Activated CD4-positive, alpha-beta T cell treated with anti-CD3 and anti-CD28 coated beads, Interleukin-2, amount 50 U/mL, for 1 hour (primary cell): Measurements from ENCODE around the gene IDUA.
"Not testable (repeated sequence)": the region's sequence is repeated elsewhere in the genome, so short reads cannot be mapped to it uniquely, and the experiment has no call there.

Source experiments
- DNase-seq: peaks from one replicate; pipeline ENCODE4 v3.0.0-alpha.2; 2020

IDUA gene

GRCh38 chr4:1047976-1048772, 61.3 kb downstream of the IDUA start:
- no peak for DNase-seq

DNA sequence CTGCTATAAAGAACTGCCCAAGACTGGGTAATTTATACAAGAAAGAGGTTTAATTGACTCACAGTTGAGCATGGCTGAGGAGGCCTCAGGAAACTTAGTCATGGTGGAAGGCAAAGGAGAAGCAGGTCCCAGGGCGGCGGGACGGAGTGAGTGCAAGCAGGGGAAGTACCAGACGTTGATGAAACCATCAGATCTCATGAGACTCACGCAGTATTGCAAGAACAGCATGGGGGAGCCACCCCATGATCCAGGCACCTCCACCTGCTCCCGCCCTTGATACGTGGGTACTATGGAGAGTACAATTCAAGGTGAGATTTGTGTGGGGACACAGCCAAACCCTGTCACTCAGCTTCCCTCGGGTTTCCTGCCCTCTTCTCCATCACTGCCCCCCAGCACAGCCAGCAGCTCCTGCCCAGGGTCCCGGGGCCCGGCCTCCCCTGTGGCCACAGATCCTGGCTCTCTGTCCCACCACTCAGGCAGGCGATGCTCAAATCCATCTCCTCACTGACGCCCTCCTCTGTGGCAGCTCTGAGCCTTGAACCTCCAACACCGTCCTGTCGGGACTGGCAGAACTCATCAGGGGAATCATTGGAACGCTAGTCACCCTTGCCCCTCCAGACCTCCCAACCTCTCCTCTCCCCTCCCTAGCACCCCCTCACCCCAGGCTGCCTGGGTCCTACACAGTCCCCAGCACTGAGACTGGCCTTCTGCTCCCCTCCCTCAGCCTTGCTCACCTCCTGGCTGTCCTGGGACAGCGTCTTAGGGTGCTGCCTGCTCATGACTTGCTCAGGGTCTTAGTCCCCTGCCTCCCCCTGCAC, 62.1 kb downstream of the IDUA start:
- DNase-seq: no peak

DNA sequence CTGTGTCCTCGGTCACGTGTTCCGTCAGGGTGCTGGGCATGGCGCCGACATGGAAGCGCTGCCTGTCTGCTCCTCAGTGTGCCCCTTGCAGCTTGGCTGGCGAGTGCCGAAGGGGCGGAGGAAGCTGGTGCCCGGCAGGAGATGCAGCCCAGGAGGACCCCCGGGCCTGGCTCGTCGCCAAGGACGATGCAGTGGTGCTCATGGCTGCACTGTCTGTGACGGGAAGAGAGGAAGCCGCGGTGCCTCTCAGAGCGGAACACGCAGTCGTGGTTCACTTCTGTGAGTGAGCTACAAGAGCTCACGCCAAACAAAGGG, 62.7 kb downstream of the IDUA start:
- DNase-seq: no peak

DNA sequence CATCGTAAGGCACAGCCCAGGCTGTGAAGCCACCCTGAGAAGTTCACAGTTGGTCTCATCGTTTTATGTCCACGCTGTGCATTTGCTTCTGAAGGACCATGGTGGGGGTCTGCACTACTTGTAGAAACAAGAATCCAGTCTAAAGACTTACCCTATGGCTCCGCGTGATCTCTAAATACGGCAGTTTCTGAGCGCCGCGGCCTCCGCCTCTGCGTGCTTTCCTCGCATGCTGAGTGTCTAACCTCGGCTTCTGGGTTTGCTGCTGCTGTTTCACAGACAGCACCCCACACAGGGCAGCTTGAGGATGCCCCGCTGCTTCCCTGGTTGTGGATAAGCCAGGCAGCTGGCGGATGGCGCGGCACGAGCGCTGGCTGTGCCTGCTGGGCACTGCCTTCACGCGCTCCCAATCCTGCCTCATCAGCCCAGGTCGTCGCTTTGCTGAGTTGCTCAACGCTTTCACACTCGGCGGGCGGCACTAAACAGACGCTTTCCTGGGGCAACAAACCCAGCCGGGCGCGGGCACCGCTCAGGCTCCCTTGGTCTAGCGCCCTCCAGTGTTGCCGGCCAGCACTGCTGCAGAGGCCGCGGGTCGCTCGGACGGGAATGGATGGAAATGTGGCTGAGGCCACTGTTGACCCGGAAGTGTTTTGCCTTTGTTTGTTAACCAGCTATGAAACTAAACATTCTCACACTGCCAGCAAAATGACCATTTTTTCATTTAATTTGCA, 63.8 kb downstream of the IDUA start:
- DNase-seq: no peak

DNA sequence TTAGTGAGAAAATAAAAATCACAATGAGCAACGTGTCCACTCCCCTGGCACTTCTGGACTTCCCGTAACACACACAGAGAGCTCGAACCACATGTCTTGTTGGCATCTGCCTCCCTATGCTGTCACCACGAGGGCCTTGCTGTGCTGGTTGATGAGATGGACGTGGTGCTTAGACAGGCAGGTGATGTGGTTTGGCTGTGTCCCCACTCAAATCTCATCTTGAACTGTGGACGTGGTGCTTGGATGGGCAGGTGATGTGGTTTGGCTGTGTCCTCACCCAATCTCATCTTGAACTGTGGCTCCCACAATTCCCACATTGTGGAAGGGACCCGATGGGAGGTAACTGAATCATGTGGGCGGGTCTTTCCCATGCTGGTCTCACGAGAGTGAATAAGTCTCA, 64.6 kb downstream of the IDUA start:
- no peak for DNase-seq

- no peak for DNase-seq
Measured at GRCh38 chr4:1052231-1052671, 65.4 kb downstream of the IDUA start.

DNA sequence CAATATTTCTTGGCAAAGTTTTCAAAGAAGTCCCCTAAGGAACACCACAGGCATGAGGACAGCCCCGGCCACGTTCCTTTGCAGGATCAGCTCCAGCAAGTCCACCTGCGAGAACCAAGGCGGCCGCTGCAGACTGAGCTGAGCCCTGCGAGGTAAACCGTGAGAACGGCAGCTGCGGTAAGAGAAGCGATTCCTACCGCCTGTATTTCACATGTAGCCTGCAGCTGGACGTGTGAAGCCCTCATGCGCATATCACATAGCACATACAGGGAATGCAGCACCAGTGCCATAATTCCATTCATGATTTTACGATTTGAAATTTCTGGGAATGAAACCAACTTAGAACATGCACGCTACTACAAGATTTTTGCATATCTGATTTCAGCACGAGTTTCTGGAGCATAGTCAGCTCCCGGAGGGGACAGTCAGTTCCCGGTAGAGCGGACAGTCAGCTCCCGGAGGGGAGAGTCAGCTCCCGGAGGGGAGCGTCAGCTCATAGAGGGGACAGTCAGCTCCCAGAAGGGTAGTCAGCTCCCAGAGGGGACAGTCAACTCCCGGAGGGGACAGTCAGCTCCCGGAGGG, 66.3 kb downstream of the IDUA start:
- DNase-seq: no peak

- DNase-seq: not testable (repeated sequence)
Measured at GRCh38 chr4:1053891-1054290, 67.0 kb downstream of the IDUA start.
